ENCODE measurements around the gene MCM9.

The MCM9 gene

GRCh38 chr6:118860880-118861279, 74.1 kb downstream of the MCM9 start:
- ChIA-PET CTCF (no interaction called here), POLR2A (ENCODE audit: low non-redundant PET) (no interaction called here)
- TF ChIP-seq, protein P1, sequence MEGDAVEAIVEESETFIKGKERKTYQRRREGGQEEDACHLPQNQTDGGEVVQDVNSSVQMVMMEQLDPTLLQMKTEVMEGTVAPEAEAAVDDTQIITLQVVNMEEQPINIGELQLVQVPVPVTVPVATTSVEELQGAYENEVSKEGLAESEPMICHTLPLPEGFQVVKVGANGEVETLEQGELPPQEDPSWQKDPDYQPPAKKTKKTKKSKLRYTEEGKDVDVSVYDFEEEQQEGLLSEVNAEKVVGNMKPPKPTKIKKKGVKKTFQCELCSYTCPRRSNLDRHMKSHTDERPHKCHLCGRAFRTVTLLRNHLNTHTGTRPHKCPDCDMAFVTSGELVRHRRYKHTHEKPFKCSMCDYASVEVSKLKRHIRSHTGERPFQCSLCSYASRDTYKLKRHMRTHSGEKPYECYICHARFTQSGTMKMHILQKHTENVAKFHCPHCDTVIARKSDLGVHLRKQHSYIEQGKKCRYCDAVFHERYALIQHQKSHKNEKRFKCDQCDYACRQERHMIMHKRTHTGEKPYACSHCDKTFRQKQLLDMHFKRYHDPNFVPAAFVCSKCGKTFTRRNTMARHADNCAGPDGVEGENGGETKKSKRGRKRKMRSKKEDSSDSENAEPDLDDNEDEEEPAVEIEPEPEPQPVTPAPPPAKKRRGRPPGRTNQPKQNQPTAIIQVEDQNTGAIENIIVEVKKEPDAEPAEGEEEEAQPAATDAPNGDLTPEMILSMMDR (conservative IDR thresholded peaks at IDR 0.05; ENCODE audit: low read depth): no peak
- DNase-seq (ENCODE audit: low spot score): no peak
- no peak overlapping the region for H3K27ac ChIP-seq

DNA sequence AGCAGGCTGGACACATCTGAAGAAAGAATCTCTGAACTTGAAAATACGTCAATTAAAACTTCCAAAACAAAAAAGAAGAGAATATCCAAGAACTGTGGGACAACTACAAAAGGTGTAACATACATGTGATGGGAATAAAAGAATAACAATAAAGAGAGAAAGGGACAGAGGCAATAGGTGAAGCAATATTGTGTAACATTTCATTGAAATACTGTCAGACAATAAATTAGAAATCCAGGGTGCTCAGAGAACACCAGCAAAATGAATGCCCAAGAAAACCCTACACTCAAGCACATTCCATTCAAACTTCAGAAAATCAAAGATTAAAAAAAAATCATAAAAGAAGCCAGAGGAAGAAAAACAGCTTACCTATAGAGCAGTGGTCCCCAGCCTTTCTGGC, 74.6 kb downstream of the MCM9 start:
- ChIA-PET POLR2A (ENCODE audit: low non-redundant PET) (no interaction called here), CTCF (no interaction called here)
- no peak for DNase-seq (ENCODE audit: low spot score)
- H3K27ac ChIP-seq: no peak overlapping the region
- TF ChIP-seq, protein P1 (conservative IDR thresholded peaks at IDR 0.05; ENCODE audit: low read depth): no peak

DNA sequence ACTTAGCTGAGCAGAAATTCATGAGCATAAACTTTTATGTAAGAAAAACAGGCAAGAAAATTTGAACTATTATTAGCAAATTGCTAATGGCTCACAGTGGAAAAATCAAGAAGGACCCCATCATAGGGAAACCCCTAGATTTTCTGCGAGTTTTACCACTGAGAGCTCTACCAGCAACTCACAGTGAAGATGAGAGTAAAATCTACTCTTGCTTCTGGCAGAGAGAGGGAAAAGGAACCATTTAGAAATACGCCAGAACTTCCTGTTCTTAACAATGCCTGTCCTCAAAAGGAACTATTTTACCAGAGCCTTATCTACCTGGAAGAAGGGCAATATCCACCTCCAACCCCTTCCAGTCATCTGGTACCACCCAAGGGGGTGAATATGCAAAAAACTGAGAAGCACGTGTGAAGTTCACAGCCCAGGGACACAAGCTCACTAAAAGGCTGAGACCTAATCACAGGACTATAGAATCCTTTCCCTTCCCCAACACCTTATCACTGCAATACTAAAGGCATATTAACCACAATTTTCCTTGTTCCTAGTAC, 75.4 kb downstream of the MCM9 start:
- ChIA-PET CTCF (interaction anchor here (0.7 kb wide), 1 partner anchor 1469 kb away, joined by 4 read pairs; no protein-coding TSS in a partner anchor), POLR2A (ENCODE audit: low non-redundant PET) (no interaction called here)
- no peak overlapping the region for H3K27ac ChIP-seq
- no peak for DNase-seq (ENCODE audit: low spot score)
- TF ChIP-seq, protein P1 (conservative IDR thresholded peaks at IDR 0.05; ENCODE audit: low read depth): no peak

- ChIA-PET POLR2A (ENCODE audit: low non-redundant PET) (no interaction called here), CTCF (no interaction called here)
- no peak for DNase-seq (ENCODE audit: low spot score)
- TF ChIP-seq, protein P1 (conservative IDR thresholded peaks at IDR 0.05; ENCODE audit: low read depth): no peak
- no peak overlapping the region for H3K27ac ChIP-seq
Measured at GRCh38 chr6:118856301-118856700, 78.7 kb downstream of the MCM9 start.

- DNase-seq (ENCODE audit: low spot score): no peak
- POLR2A ChIA-PET (ENCODE audit: low non-redundant PET): interaction anchor here (0.6 kb wide), 1 partner anchor 1803 kb away, joined by 3 read pairs; no protein-coding TSS in a partner anchor
- CTCF ChIA-PET: no interaction called here
- H3K27ac ChIP-seq: no peak overlapping the region
- TF ChIP-seq, protein P1 (conservative IDR thresholded peaks at IDR 0.05; ENCODE audit: low read depth): no peak
Measured at GRCh38 chr6:118853408-118853807, 81.6 kb downstream of the MCM9 start.

DNA sequence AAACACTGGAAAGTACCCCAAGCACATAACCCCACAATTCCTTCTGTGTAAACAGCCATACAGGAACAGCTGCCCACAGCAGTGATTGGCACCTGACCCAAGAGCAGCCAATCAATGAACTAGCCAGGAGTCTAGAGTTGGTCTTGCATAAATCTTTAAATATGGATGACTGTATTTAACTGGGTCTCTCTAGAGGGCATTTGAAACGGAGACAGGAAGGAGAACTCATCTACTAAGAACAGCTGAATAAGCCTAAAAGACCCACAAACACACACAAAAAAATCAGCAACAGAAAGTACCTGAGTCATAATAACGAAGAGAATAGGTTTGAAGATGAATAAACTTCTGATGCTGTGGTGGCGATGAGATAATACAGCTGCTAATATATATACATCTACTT, 90.0 kb downstream of the MCM9 start:
- no peak for DNase-seq (ENCODE audit: low spot score)
- POLR2A ChIA-PET (ENCODE audit: low non-redundant PET): no interaction called here
- CTCF ChIA-PET: interaction anchor here (0.6 kb wide), 1 partner anchor 285 kb away, joined by 3 read pairs; no protein-coding TSS in a partner anchor

More for the DNA sequence above, 90.0 kb downstream of the MCM9 start:
- no peak overlapping the region for H3K27ac ChIP-seq
- TF ChIP-seq, protein P1 (conservative IDR thresholded peaks at IDR 0.05; ENCODE audit: low read depth): no peak
